PC-9 (cell line): ENCODE results near the gene PTPN14. TPM values are rescaled to one million over a fixed set of nuclear protein-coding genes. Genes with fewer than 3 reads are reported as not detected.

Source experiments
- BruUV-seq: library from RNA; stranded (reverse); fragments of 400-500 nt; replicated peaks from 2 replicates; lab custom pipeline; 2021; lab: Mats Ljungman, UMichigan
- CTCF ChIA-PET: fragments of 300-600 bp; sonication (Branson Sonifier 250); formaldehyde crosslinking; loops from one replicate; lab custom pipeline; 2022; ENCODE audit warnings: antibody characterized with exemption; lab: Charles Lee
- POLR2A ChIA-PET: fragments of 300-600 bp; sonication (Branson Sonifier 250); formaldehyde crosslinking; loops from one replicate; lab custom pipeline; 2022; ENCODE audit warnings: antibody characterized with exemption; ENCODE audit not compliant: unreplicated experiment; lab: Charles Lee
- DNase-seq, 2 experiments: peaks; one replicate each; pipeline versions ENCODE4 v3.0.0 to v3.0.0-alpha.2; 2015 to 2022; ENCODE audit warnings: mixed read lengths in 1 of 2
- H2AFZ ChIP-seq: fragments of 200-600 bp; sonication (generic); 2 replicates; pipeline ENCODE4 v1.8.1; 2017; ENCODE audit warnings: antibody characterized with exemption
- H3F3A ChIP-seq: fragments of 200-600 bp; sonication (generic); 2 replicates; pipeline ENCODE4 v1.8.1; 2017; ENCODE audit warnings: antibody characterized with exemption, mild to moderate bottlenecking, low read depth; ENCODE audit not compliant: insufficient read depth
- H3K27ac ChIP-seq: fragments of 200-600 bp; sonication (generic); 2 replicates; pipeline ENCODE4 v1.6.1; 2016; ENCODE audit warnings: mixed run types
- H3K27me3 ChIP-seq: fragments of 200-600 bp; sonication (generic); 2 replicates; pipeline ENCODE4 v1.6.1; 2016; ENCODE audit warnings: low read depth, mixed run types; ENCODE audit not compliant: insufficient read depth
- H3K36me3 ChIP-seq: fragments of 200-600 bp; sonication (generic); 2 replicates; pipeline ENCODE4 v1.6.1; 2016; ENCODE audit warnings: low read depth, mixed run types
- H3K4me1 ChIP-seq: fragments of 200-600 bp; sonication (generic); replicated peaks from 2 replicates; pipeline ENCODE4 v1.6.1; 2016; ENCODE audit warnings: mixed run types; ENCODE audit not compliant: insufficient read depth
- H3K4me2 ChIP-seq: fragments of 200-600 bp; sonication (generic); 2 replicates; pipeline ENCODE4 v1.6.1; 2017; ENCODE audit warnings: mixed run types
- H3K4me3 ChIP-seq: fragments of 200-600 bp; sonication (generic); 2 replicates; pipeline ENCODE4 v1.6.1; 2016; ENCODE audit warnings: mixed run types
- H3K79me2 ChIP-seq: fragments of 200-600 bp; sonication (generic); 2 replicates; pipeline ENCODE4 v1.6.1; 2017; ENCODE audit warnings: low read depth, mixed run types
- H3K9me2 ChIP-seq: fragments of 200-600 bp; sonication (generic); 2 replicates; pipeline ENCODE4 v1.8.1; 2017; ENCODE audit warnings: mild to moderate bottlenecking; ENCODE audit not compliant: insufficient read depth
- H3K9me3 ChIP-seq: fragments of 200-600 bp; sonication (generic); 2 replicates; pipeline ENCODE4 v1.8.1; 2016; ENCODE audit warnings: low read depth; ENCODE audit not compliant: insufficient read depth
- H4K20me1 ChIP-seq: fragments of 200-600 bp; sonication (generic); 2 replicates; pipeline ENCODE4 v1.8.1; 2017; ENCODE audit not compliant: insufficient read depth
- CTCF ChIP-seq: fragments of 200-600 bp; sonication (generic); conservative IDR thresholded peaks from 2 replicates; pipeline ENCODE4 v1.6.1; 2017; ENCODE audit warnings: mixed run types, antibody characterized with exemption, mild to moderate bottlenecking, moderate library complexity
- EZH2 ChIP-seq: fragments of 200-600 bp; sonication (generic); IDR thresholded peaks from 2 replicates; pipeline ENCODE4 v1.8.0; 2017; ENCODE audit warnings: antibody characterized with exemption, low read depth
- intact Hi-C: fragments of 100-400 bp; cut with micrococcal nuclease; formaldehyde crosslinking; loops from one replicate; pipeline ENCODE4 v1.10.0; 2022; ENCODE audit not compliant: unreplicated experiment
- total RNA-seq: library from RNA; stranded (reverse); gene quantifications from 2 replicates; pipeline ENCODE4 v1.2.3, GENCODE V29; 2021

PTPN14 gene
- total RNA-seq, 1 experiment from 2014 or later = 78.9 TPM

DNA sequence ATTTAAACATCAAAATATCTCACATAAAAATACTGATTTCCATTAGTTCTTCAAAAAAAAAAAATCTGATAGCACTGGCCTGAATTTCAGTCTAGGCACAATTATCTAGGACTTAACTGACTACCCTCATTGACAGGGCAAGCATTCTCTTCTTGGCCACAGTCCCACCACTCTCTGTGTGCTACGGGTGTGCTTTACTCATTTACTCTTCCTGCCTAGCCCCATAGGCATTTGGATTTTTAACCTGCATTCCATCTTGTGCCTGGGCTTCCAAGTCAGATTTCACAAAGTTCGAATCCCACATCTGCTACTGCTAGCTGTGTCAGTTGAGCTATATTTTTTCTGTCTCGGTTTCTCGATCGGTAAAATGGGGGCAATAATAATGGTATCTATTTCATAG lies 38.0 kb downstream of the PTPN14 start:
- Histone ChIP-seq H3K27ac (no peak overlapping the region), H3K9me3 (0 out of 2 replicates have a peak, but pooled peaks cover 7% of the 10 kb centered on the region), H2AFZ (no peak overlapping the region), H4K20me1 (0 out of 2 replicates have a peak, but pooled peaks cover 4% of the 10 kb centered on the region), H3K9me2 (no peaks in the 10 kb centered on the region), H3K4me1 (peaks cover 47% of the 10 kb centered on the region), H3F3A (peaks cover 29% of the 10 kb centered on the region), H3K79me2 (peaks cover 58% of the 10 kb centered on the region), H3K27me3 (no peaks in the 10 kb centered on the region), H3K36me3 (no peaks in the 10 kb centered on the region), H3K4me3 (no peak overlapping the region), H3K4me2 (no peak overlapping the region)
- intact Hi-C loops = no loop called here
- CTCF ChIA-PET = no interaction called here
- no peak for DNase-seq
- TF ChIP-seq EZH2 = no peak
- TF ChIP-seq CTCF = no peak
- BruUV-seq = no TSS peak
- POLR2A ChIA-PET = no interaction called here

DNA sequence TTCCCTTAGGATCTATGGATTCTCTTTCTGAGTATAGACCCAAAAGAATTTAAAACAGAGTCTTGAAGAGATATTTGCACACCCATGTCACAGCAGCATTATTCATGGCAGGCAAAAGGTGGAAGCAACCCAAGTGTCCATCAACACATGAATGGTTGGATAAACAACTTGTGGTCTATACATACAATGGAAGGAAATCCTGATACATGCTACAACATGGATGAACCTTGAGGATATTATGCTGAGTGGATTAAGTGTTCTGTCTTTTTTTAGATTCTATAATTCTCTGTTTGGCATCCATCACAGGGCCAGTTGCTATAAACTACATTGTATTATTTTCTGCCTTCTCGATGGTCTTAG lies 39.8 kb downstream of the PTPN14 start:
- Histone ChIP-seq H3K27me3 (no peaks in the 10 kb centered on the region), H3K4me1 (peaks cover 47% of the 10 kb centered on the region), H4K20me1 (0 out of 2 replicates have a peak, but pooled peaks cover under 1% of the 10 kb centered on the region), H3K36me3 (no peaks in the 10 kb centered on the region), H3K27ac (no peak overlapping the region), H3K4me2 (no peak overlapping the region), H3F3A (peaks cover 31% of the 10 kb centered on the region), H3K4me3 (no peak overlapping the region), H3K9me2 (no peaks in the 10 kb centered on the region), H2AFZ (no peak overlapping the region), H3K79me2 (peaks cover 47% of the 10 kb centered on the region), H3K9me3 (0 out of 2 replicates have a peak, but pooled peaks cover 7% of the 10 kb centered on the region)
- CTCF ChIA-PET = no interaction called here
- TF ChIP-seq EZH2 (no peak), CTCF (no peak)
- intact Hi-C loops = no loop called here
- BruUV-seq = no TSS peak
- no peak for DNase-seq
- POLR2A ChIA-PET = no interaction called here

- intact Hi-C loops = no loop called here
- no peaks in the 10 kb centered on the region for H4K20me1 ChIP-seq
- CTCF ChIA-PET = no interaction called here
- no peak overlapping the region for H3K4me2 ChIP-seq
- TF ChIP-seq EZH2 (no peak), CTCF (no peak)
- no peaks in the 10 kb centered on the region for H3K36me3 ChIP-seq
- H3K79me2 ChIP-seq = peaks cover 47% of the 10 kb centered on the region
- H3K9me2 ChIP-seq = no peaks in the 10 kb centered on the region
- peaks cover 28% of the 10 kb centered on the region for H3F3A ChIP-seq
- H3K9me3 ChIP-seq = 0 out of 2 replicates have a peak, but pooled peaks cover 7% of the 10 kb centered on the region
- POLR2A ChIA-PET = no interaction called here
- H3K27ac ChIP-seq = no peak overlapping the region
- BruUV-seq = no TSS peak
- peaks cover 47% of the 10 kb centered on the region for H3K4me1 ChIP-seq
- H3K27me3 ChIP-seq = no peaks in the 10 kb centered on the region
- no peak overlapping the region for H3K4me3 ChIP-seq
- no peak for DNase-seq
- H2AFZ ChIP-seq = no peak overlapping the region
Measured at GRCh38 chr1:214510914-214511638, 40.3 kb downstream of the PTPN14 start.
